MM.1S (cell line): ENCODE results near the gene ANP32B.

Experiments
- DNase-seq: peaks from one replicate; pipeline ENCODE4 v3.0.0-alpha.2; 2015
- H2AFZ ChIP-seq: fragments of 300-600 bp; sonication (generic); 2 replicates; pipeline ENCODE4 v1.6.0; 2016; ENCODE audit warnings: antibody characterized with exemption, low read length
- H3F3A ChIP-seq: fragments of 300-600 bp; sonication (generic); 2 replicates; pipeline ENCODE4 v1.6.1; 2016; ENCODE audit warnings: mild to moderate bottlenecking, antibody characterized with exemption, low read length, moderate library complexity, mixed read lengths; ENCODE audit not compliant: insufficient read depth
- H3K27ac ChIP-seq: fragments of 300-600 bp; sonication (generic); 2 replicates; pipeline ENCODE4 v1.5.1; 2016; ENCODE audit warnings: mild to moderate bottlenecking, low read length
- H3K27me3 ChIP-seq: fragments of 300-600 bp; sonication (generic); replicated peaks from 2 replicates; pipeline ENCODE4 v1.6.0; 2016; ENCODE audit warnings: low read length; ENCODE audit not compliant: insufficient read depth
- H3K36me3 ChIP-seq: fragments of 300-600 bp; sonication (generic); replicated peaks from 2 replicates; pipeline ENCODE4 v1.6.1; 2016; ENCODE audit warnings: mild to moderate bottlenecking, low read length, mixed read lengths; ENCODE audit not compliant: insufficient read depth
- H3K4me1 ChIP-seq: fragments of 300-600 bp; sonication (generic); 2 replicates; pipeline ENCODE4 v1.6.1; 2016; ENCODE audit warnings: low read length, mixed read lengths
- H3K4me2 ChIP-seq: fragments of 300-600 bp; sonication (generic); 2 replicates; pipeline ENCODE4 v1.6.0; 2016; ENCODE audit warnings: low read depth, low read length
- H3K4me3 ChIP-seq: fragments of 300-600 bp; sonication (generic); 2 replicates; pipeline ENCODE4 v1.5.1; 2016; ENCODE audit warnings: low read length, mixed read lengths
- H3K79me2 ChIP-seq: fragments of 300-600 bp; sonication (generic); 2 replicates; pipeline ENCODE4 v1.6.1; 2016; ENCODE audit warnings: mixed run types, low read length, mixed read lengths
- H3K9ac ChIP-seq: fragments of 300-600 bp; sonication (generic); 2 replicates; pipeline ENCODE4 v1.6.1; 2016; ENCODE audit warnings: low read length, mixed read lengths
- H3K9me2 ChIP-seq: fragments of 300-600 bp; sonication (generic); replicated peaks from 2 replicates; pipeline ENCODE4 v1.6.1; 2016; ENCODE audit warnings: mild to moderate bottlenecking, low read length, mixed read lengths; ENCODE audit not compliant: insufficient read depth
- H3K9me3 ChIP-seq: fragments of 300-600 bp; sonication (generic); replicated peaks from 2 replicates; pipeline ENCODE4 v1.6.1; 2016; ENCODE audit warnings: mild to moderate bottlenecking, low read length, mixed read lengths; ENCODE audit not compliant: insufficient read depth
- H4K20me1 ChIP-seq: fragments of 300-600 bp; sonication (generic); 2 replicates; pipeline ENCODE4 v1.6.1; 2016; ENCODE audit warnings: mild to moderate bottlenecking, low read length, moderate library complexity, mixed read lengths; ENCODE audit not compliant: insufficient read depth
- EZH2 ChIP-seq: fragments of 300-600 bp; sonication (generic); optimal IDR thresholded peaks from 2 replicates; pipeline ENCODE3; 2017; ENCODE audit warnings: low read depth, mild to moderate bottlenecking, antibody characterized with exemption, low read length, mixed read lengths
- EZH2phosphoT487 ChIP-seq: fragments of 300-600 bp; sonication (generic); IDR thresholded peaks from 2 replicates; pipeline ENCODE4 v1.6.1; 2018; ENCODE audit warnings: antibody characterized with exemption, low read length
- TF ChIP-seq, protein P1 (sequence below): fragments of 300-600 bp; sonication (generic); IDR thresholded peaks from 2 replicates; pipeline ENCODE4 v1.5.1; 2016; ENCODE audit warnings: antibody characterized with exemption, low read length, mixed read lengths

ANP32B gene

GRCh38 chr9:97978371-97979130 lies 4.6 kb upstream of the ANP32B start:
- H3F3A ChIP-seq: no peaks in the 10 kb centered on the region
- no peak overlapping the region for H3K9ac ChIP-seq
- no peak overlapping the region for H3K27ac ChIP-seq
- H3K4me1 ChIP-seq: no peaks in the 10 kb centered on the region
- H2AFZ ChIP-seq: no peak overlapping the region
- TF ChIP-seq, protein P1, sequence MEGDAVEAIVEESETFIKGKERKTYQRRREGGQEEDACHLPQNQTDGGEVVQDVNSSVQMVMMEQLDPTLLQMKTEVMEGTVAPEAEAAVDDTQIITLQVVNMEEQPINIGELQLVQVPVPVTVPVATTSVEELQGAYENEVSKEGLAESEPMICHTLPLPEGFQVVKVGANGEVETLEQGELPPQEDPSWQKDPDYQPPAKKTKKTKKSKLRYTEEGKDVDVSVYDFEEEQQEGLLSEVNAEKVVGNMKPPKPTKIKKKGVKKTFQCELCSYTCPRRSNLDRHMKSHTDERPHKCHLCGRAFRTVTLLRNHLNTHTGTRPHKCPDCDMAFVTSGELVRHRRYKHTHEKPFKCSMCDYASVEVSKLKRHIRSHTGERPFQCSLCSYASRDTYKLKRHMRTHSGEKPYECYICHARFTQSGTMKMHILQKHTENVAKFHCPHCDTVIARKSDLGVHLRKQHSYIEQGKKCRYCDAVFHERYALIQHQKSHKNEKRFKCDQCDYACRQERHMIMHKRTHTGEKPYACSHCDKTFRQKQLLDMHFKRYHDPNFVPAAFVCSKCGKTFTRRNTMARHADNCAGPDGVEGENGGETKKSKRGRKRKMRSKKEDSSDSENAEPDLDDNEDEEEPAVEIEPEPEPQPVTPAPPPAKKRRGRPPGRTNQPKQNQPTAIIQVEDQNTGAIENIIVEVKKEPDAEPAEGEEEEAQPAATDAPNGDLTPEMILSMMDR: no peak
- TF ChIP-seq EZH2 (no peak), EZH2phosphoT487 (no peak)
- H3K9me2 ChIP-seq: no peaks in the 10 kb centered on the region
- H3K79me2 ChIP-seq: peaks cover 4% of the 10 kb centered on the region
- H4K20me1 ChIP-seq: no peaks in the 10 kb centered on the region
- no peak for DNase-seq
- no peaks in the 10 kb centered on the region for H3K27me3 ChIP-seq
- no peak overlapping the region for H3K4me2 ChIP-seq
- no peaks in the 10 kb centered on the region for H3K9me3 ChIP-seq
- H3K4me3 ChIP-seq: no peak overlapping the region
- no peaks in the 10 kb centered on the region for H3K36me3 ChIP-seq

DNA sequence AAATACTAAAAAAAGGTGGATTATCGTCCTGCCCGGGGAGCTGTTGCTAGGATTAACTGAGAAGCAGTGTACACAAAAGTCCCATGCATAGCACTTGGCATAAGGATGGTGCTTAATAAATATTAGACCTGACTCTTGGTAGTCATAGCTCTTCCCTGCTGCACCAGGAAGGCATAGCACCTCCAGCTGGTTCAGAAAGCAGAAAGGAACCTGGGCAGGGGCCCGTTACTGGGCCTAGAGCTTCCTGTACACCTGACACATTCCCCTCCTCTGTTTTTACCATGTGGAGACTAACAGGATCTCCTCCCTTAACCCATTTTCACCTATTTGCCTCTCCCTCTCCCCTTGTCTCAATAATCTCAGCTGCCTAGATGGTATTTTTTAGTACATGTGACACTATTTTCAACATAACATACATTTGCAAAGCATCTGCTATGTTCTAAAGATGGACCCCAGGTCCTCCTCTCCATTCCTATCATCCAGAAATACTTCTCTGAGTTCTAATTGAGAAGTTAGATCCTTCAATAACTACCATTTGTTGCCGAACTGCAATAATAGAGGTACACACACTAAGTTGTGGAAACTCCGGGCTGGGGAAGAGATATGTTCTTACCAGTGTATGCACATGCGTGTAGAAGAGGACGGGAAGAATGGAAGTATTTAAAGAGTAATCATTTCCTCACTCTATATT lies 3.2 kb upstream of the ANP32B start:
- H3K27ac ChIP-seq: no peak overlapping the region
- H4K20me1 ChIP-seq: no peaks in the 10 kb centered on the region
- no peaks in the 10 kb centered on the region for H3K27me3 ChIP-seq
- no peak for TF ChIP-seq EZH2phosphoT487
- no peak for TF ChIP-seq EZH2
- TF ChIP-seq, protein P1: no peak
- no peak overlapping the region for H3K4me2 ChIP-seq
- no peak overlapping the region for H3K4me3 ChIP-seq
- H3K9me2 ChIP-seq: no peaks in the 10 kb centered on the region
- H3K9ac ChIP-seq: no peak overlapping the region
- H3F3A ChIP-seq: no peaks in the 10 kb centered on the region
- H2AFZ ChIP-seq: no peak overlapping the region
- H3K36me3 ChIP-seq: no peaks in the 10 kb centered on the region
- DNase-seq: no peak
- no peaks in the 10 kb centered on the region for H3K4me1 ChIP-seq
- H3K9me3 ChIP-seq: no peaks in the 10 kb centered on the region
- peaks cover 12% of the 10 kb centered on the region for H3K79me2 ChIP-seq

GRCh38 chr9:97980479-97980803 lies 2.7 kb upstream of the ANP32B start:
- no peak overlapping the region for H3K4me3 ChIP-seq
- TF ChIP-seq EZH2phosphoT487 (no peak), EZH2 (no peak)
- H3K79me2 ChIP-seq: peaks cover 17% of the 10 kb centered on the region
- H3K9me2 ChIP-seq: no peaks in the 10 kb centered on the region
- H3K4me2 ChIP-seq: no peak overlapping the region
- no peaks in the 10 kb centered on the region for H3K27me3 ChIP-seq
- peaks cover 3% of the 10 kb centered on the region for H3K4me1 ChIP-seq
- H3K36me3 ChIP-seq: no peaks in the 10 kb centered on the region
- H3F3A ChIP-seq: no peaks in the 10 kb centered on the region
- H4K20me1 ChIP-seq: no peaks in the 10 kb centered on the region
- H2AFZ ChIP-seq: no peak overlapping the region
- no peak for DNase-seq
- H3K9me3 ChIP-seq: no peaks in the 10 kb centered on the region
- H3K9ac ChIP-seq: no peak overlapping the region
- no peak overlapping the region for H3K27ac ChIP-seq
